Tibial nerve (tissue), 4 donors: ENCODE results near the gene TBC1D13.

Experiments used
- EP300 ChIP-seq, 2 donors: sonication (generic); formaldehyde crosslinking; IDR thresholded peaks; one replicate each; pipeline ENCODE4 v1.6.1; 2017; ENCODE audit warnings: antibody characterized with exemption in 2 of 2, mild to moderate bottlenecking in 1 of 2
- TF ChIP-seq, protein P1 (sequence below), 5 experiments: fragments of 200-600 bp in 3 of 5; fragments of 450-650 bp in 2 of 5; sonication (generic) in 3 of 5; IDR thresholded peaks; one replicate each; pipeline ENCODE4 v1.5.1; 2016 to 2019; ENCODE audit warnings: antibody characterized with exemption in 5 of 5, mild to moderate bottlenecking in 3 of 5, moderate library complexity in 2 of 5

DNA sequence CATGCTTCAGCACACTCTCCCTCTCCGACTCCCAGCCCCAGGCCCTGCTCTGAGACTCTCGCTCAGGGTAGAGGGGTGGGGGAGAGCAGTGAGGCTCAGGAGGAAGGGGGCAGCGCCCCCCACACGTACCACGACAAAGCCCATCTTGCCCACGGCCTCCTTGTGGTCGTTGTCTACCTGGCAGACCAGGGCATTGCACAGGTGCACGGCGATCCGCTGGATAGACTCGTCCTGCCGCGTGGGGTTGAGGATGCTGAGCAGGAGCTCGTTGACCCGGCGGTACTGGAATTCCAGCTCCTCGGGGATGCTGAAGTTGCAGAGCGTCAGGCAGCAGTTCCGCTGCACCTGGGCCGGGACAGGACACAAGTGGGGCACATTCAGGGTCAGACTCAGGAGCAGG is 44.7 kb upstream of the TBC1D13 start:
- TF ChIP-seq EP300 (IDR thresholded peaks at IDR 0.05): no peak
- TF ChIP-seq, protein P1, sequence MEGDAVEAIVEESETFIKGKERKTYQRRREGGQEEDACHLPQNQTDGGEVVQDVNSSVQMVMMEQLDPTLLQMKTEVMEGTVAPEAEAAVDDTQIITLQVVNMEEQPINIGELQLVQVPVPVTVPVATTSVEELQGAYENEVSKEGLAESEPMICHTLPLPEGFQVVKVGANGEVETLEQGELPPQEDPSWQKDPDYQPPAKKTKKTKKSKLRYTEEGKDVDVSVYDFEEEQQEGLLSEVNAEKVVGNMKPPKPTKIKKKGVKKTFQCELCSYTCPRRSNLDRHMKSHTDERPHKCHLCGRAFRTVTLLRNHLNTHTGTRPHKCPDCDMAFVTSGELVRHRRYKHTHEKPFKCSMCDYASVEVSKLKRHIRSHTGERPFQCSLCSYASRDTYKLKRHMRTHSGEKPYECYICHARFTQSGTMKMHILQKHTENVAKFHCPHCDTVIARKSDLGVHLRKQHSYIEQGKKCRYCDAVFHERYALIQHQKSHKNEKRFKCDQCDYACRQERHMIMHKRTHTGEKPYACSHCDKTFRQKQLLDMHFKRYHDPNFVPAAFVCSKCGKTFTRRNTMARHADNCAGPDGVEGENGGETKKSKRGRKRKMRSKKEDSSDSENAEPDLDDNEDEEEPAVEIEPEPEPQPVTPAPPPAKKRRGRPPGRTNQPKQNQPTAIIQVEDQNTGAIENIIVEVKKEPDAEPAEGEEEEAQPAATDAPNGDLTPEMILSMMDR (IDR thresholded peaks at IDR 0.05): no peak
